ENCODE results near the gene CD33. TPM values are rescaled to one million over a fixed set of nuclear protein-coding genes. Genes with fewer than 3 reads are reported as not detected.

Gene CD33
- total RNA-seq, 1 experiment from 2014 or later, result 0.35 TPM

- H3K36me3 Mint-ChIP-seq (ENCODE audit: insufficient read depth in 1 of 3, low read depth in 3 of 3), result peaks cover 1 to 10% (median 2%) of the 10 kb centered on the region in 3 experiments; a peak in 4 of 7 replicates
- no CpG with 5 or more reads among the region's 1 CpG for WGBS (ENCODE audit: extremely low coverage, insufficient read length, low lambda C conversion rate)
- TF ChIP-seq CTCF (conservative IDR thresholded peaks at IDR 0.05), result no peak
- Histone ChIP-seq H2BK15ac (ENCODE audit: low read depth, low read length) (no peak overlapping the region), H3K9me3 (ENCODE audit: control insufficient read depth, low read depth, low read length) (no peaks in the 10 kb centered on the region), H3K79me1 (ENCODE audit: insufficient read depth, low read depth, low read length, poor library complexity, severe bottlenecking) (no peaks in the 10 kb centered on the region), H3K27me3 (ENCODE audit: insufficient read depth, low read length) (no peaks in the 10 kb centered on the region), H3K18ac (ENCODE audit: insufficient read length, low read depth, low read length) (no peak overlapping the region), H3K23ac (ENCODE audit: insufficient read length, low read depth, low read length) (no peak overlapping the region), H3K4ac (ENCODE audit: low read depth, low read length) (no peak overlapping the region), H4K20me1 (ENCODE audit: control insufficient read depth, insufficient read depth, insufficient read length) (no peaks in the 10 kb centered on the region), H3T11ph (ENCODE audit: low read length) (no peak overlapping the region), H3K9ac (ENCODE audit: extremely low read depth, insufficient read length, low read length) (no peak overlapping the region), H3K23me2 (ENCODE audit: insufficient read length, low read depth, low read length, poor library complexity, severe bottlenecking) (no peaks in the 10 kb centered on the region), H3K4me1 (ENCODE audit: insufficient read depth, low read length) (no peaks in the 10 kb centered on the region), H3K4me2 (ENCODE audit: insufficient read depth, insufficient read length, low read length) (no peak overlapping the region), H2BK20ac (ENCODE audit: low read depth, low read length, poor library complexity, severe bottlenecking) (no peak overlapping the region), H4K8ac (replicated peaks; ENCODE audit: insufficient read length, low read depth, low read length) (no peak overlapping the region), H2AK5ac (ENCODE audit: insufficient read length, low read length) (no peak overlapping the region), H3K14ac (ENCODE audit: insufficient read depth, low read length) (no peak overlapping the region), H2BK5ac (ENCODE audit: insufficient read length, low read length) (no peak overlapping the region), H3K56ac (ENCODE audit: insufficient read length, low read depth, low read length) (no peak overlapping the region), H2BK120ac (ENCODE audit: low read depth, low read length, poor library complexity, severe bottlenecking) (no peak overlapping the region), H2AFZ (ENCODE audit: low read length) (no peak overlapping the region), H2BK12ac (ENCODE audit: insufficient read length, low read depth, low read length) (no peak overlapping the region), H3K27ac (ENCODE audit: insufficient read length, low read depth, low read length) (no peak overlapping the region), H3K79me2 (ENCODE audit: insufficient read depth, low read length) (no peaks in the 10 kb centered on the region), H4K91ac (ENCODE audit: insufficient read length, low read depth, low read length) (no peak overlapping the region), H4K5ac (ENCODE audit: insufficient read length, low read depth, low read length) (no peak overlapping the region)
- no peak overlapping the region for H3K27ac Mint-ChIP-seq
- H3K4me1 Mint-ChIP-seq, result no peaks in the 10 kb centered on the region
- H3K4me3 Mint-ChIP-seq, result no peak overlapping the region
- peaks cover 25% of the 10 kb centered on the region for H3K27me3 Mint-ChIP-seq (ENCODE audit: low read depth)
- peaks cover 20 to 93% of the 10 kb centered on the region in 2 experiments for H3K9me3 Mint-ChIP-seq
- DNase-seq, result no peak
Observed at GRCh38 chr19:51219307-51219706, 5.6 kb upstream of the CD33 start.

Data from H9 (cell line).